Measurements from ENCODE around the gene SIL1.

Gene SIL1

GRCh38 chr5:138972836-138973235 is 225.3 kb downstream of the SIL1 start:
- DNase-seq: no peak

GRCh38 chr5:138972230-138972629 is 225.9 kb downstream of the SIL1 start:
- no peak for DNase-seq

GRCh38 chr5:138969323-138970002 is 228.7 kb downstream of the SIL1 start:
- DNase-seq: no peak

GRCh38 chr5:138968601-138969000 is 229.6 kb downstream of the SIL1 start:
- no peak for DNase-seq

- DNase-seq: no peak
These were observed 230.2 kb downstream of the SIL1 start for GRCh38 chr5:138967791-138968448.

- no peak for DNase-seq
These were observed 231.8 kb downstream of the SIL1 start for GRCh38 chr5:138966236-138966985.

- no peak for DNase-seq
These were observed 232.5 kb downstream of the SIL1 start for GRCh38 chr5:138965626-138966025.

- no peak for DNase-seq
These were observed 233.4 kb downstream of the SIL1 start for GRCh38 chr5:138964647-138965201.

GRCh38 chr5:138963763-138964371 is 234.3 kb downstream of the SIL1 start:
- no peak for DNase-seq

- DNase-seq: no peak
These were observed 235.4 kb downstream of the SIL1 start for GRCh38 chr5:138962614-138963370.

- DNase-seq: no peak
These were observed 236.4 kb downstream of the SIL1 start for GRCh38 chr5:138961729-138962128.

- DNase-seq: no peak
These were observed 236.9 kb downstream of the SIL1 start for GRCh38 chr5:138961221-138961620.

- no peak for DNase-seq
These were observed 237.9 kb downstream of the SIL1 start for GRCh38 chr5:138960145-138960692.

- DNase-seq: no peak
These were observed 241.4 kb downstream of the SIL1 start for GRCh38 chr5:138956801-138957200.

GRCh38 chr5:138955671-138956295 is 242.4 kb downstream of the SIL1 start:
- DNase-seq: no peak

GRCh38 chr5:138955013-138955660 is 243.0 kb downstream of the SIL1 start:
- no peak for DNase-seq

GRCh38 chr5:138954257-138955012 is 243.7 kb downstream of the SIL1 start:
- DNase-seq: no peak

GRCh38 chr5:138953387-138954256 is 244.5 kb downstream of the SIL1 start:
- peak; percentile 17 to 30 for DNase-seq

GRCh38 chr5:138952962-138953361 is 245.2 kb downstream of the SIL1 start:
- DNase-seq: no peak

Data from CD4-positive, alpha-beta T cell treated with Interleukin-4 for 1 hour (primary cell).